ENCODE data around the gene LRRC71.

LRRC71 gene

GRCh38 chr1:156920233-156921052 is at the start of gene LRRC71:
LRRC71 (plus strand) TSS chr1:156920632; CDS start chr1:156920804, 172 bp downstream.
- Histone ChIP-seq H3K27ac (no peak within 1 kb of the TSS), H3K36me3 (no peaks in the 10 kb centered on the region), H3K9me3 (ENCODE audit: severe bottlenecking) (peaks cover 17% of the 10 kb centered on the region), H3K4me3 (ENCODE audit: low read depth, low read length) (no peak within 1 kb of the TSS), H3K27me3 (ENCODE audit: insufficient read depth, low read depth, severe bottlenecking) (no peaks in the 10 kb centered on the region)
- TF ChIP-seq CTCF (IDR thresholded peaks at IDR 0.05; ENCODE audit: low read depth, low read length), result peak; percentile 19; the same call in 1 of the 2 replicates
- no peak for DNase-seq

- H3K27me3 ChIP-seq (ENCODE audit: insufficient read depth, low read depth, severe bottlenecking), result no peaks in the 10 kb centered on the region
- H3K27ac ChIP-seq, result no peak overlapping the region
- H3K36me3 ChIP-seq, result no peaks in the 10 kb centered on the region
- H3K4me3 ChIP-seq (ENCODE audit: low read depth, low read length), result no peak overlapping the region
- H3K9me3 ChIP-seq (ENCODE audit: severe bottlenecking), result no peaks in the 10 kb centered on the region
- no peak for TF ChIP-seq CTCF (IDR thresholded peaks at IDR 0.05; ENCODE audit: low read depth, low read length)
- DNase-seq, result no peak
Observed at GRCh38 chr1:156873659-156874058, 46.8 kb upstream of the LRRC71 start.

- DNase-seq, result no peak
- H3K36me3 ChIP-seq, result no peaks in the 10 kb centered on the region
- peak overlapping the region; percentile 7 for H3K27ac ChIP-seq
- no peak for TF ChIP-seq CTCF (IDR thresholded peaks at IDR 0.05; ENCODE audit: low read depth, low read length)
- H3K9me3 ChIP-seq (ENCODE audit: severe bottlenecking), result no peaks in the 10 kb centered on the region
- H3K27me3 ChIP-seq (ENCODE audit: insufficient read depth, low read depth, severe bottlenecking), result no peaks in the 10 kb centered on the region
- H3K4me3 ChIP-seq (ENCODE audit: low read depth, low read length), result no peak overlapping the region
Observed at GRCh38 chr1:156874142-156874541, 46.3 kb upstream of the LRRC71 start.

GRCh38 chr1:156874572-156875340 is 45.7 kb upstream of the LRRC71 start:
- Histone ChIP-seq H3K27me3 (ENCODE audit: insufficient read depth, low read depth, severe bottlenecking) (no peaks in the 10 kb centered on the region), H3K36me3 (no peaks in the 10 kb centered on the region), H3K4me3 (ENCODE audit: low read depth, low read length) (no peak overlapping the region), H3K9me3 (ENCODE audit: severe bottlenecking) (no peaks in the 10 kb centered on the region), H3K27ac (peak overlapping the region; percentile 8)
- TF ChIP-seq CTCF (IDR thresholded peaks at IDR 0.05; ENCODE audit: low read depth, low read length), result no peak
- DNase-seq, result no peak

- H3K27ac ChIP-seq, result peak overlapping the region; percentile 8; the same call in 1 of the 2 replicates
- TF ChIP-seq CTCF (IDR thresholded peaks at IDR 0.05; ENCODE audit: low read depth, low read length), result no peak
Observed at GRCh38 chr1:156875341-156875615, 45.2 kb upstream of the LRRC71 start.

More at GRCh38 chr1:156875341-156875615, 45.2 kb upstream of the LRRC71 start:
- Histone ChIP-seq H3K36me3 (no peaks in the 10 kb centered on the region), H3K4me3 (ENCODE audit: low read depth, low read length) (no peak overlapping the region), H3K27me3 (ENCODE audit: insufficient read depth, low read depth, severe bottlenecking) (no peaks in the 10 kb centered on the region), H3K9me3 (ENCODE audit: severe bottlenecking) (no peaks in the 10 kb centered on the region)
- DNase-seq, result no peak

Measured in WERI-Rb-1 (cell line).